ENCODE results near the gene PERP. TPM values are rescaled to one million over a fixed set of nuclear protein-coding genes. Genes with fewer than 3 reads are reported as not detected.

Gene PERP
- total RNA-seq, 1 donor from 2014 or later, result 161 TPM

DNA sequence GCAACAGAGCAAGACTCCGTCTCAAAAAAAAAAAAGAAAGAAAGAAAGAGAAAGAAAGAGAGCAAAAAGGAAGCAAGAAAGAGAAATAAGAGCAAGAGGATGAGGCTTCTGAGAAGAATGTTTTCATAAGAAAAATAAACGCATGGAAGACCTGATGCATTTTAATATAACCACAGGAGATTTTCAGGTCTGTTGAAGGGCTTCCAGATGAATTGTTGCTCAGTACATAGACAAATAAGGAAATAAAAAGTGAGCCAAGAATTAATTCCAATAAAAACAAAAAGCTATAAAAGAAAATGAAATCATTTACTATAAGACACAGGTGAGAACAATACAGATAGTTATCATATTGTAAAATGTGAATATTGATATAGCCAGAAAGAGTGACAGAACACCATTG lies 43.5 kb downstream of the PERP start:
- no peaks in the 10 kb centered on the region for H3K36me3 ChIP-seq (ENCODE audit: control insufficient read depth, insufficient read depth, low read length)
- FAIRE-seq (no peak), DNase-seq (ENCODE audit: low read depth) (no peak)
- no peak for TF ChIP-seq CTCF (IDR thresholded peaks at IDR 0.05; ENCODE audit: insufficient read depth, low read length, severe bottlenecking)
- no peaks in the 10 kb centered on the region for H3K27me3 ChIP-seq (ENCODE audit: control insufficient read depth, insufficient read depth, low read length)
- H3K4me3 ChIP-seq (ENCODE audit: low read depth, low read length), result no peak overlapping the region

DNA sequence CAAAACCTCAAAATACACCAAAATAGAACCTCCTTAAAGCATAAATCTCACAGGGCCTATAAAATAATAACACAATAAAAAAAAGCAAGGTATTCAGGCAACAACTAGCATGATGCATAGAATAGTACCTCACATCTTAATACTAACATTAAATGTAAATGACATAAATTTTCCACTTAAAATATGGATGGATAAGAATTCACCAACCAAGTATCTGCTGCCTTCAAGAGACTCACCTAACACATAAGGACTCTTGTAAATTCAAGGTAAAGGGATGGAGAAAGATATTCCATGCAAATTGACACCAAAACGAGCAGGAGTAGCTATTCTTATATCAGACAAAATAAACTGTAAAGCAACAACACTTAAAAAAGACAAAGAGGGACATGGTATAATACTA lies 52.2 kb downstream of the PERP start:
- H3K4me3 ChIP-seq (ENCODE audit: low read depth, low read length), result no peak overlapping the region
- H3K36me3 ChIP-seq (ENCODE audit: control insufficient read depth, insufficient read depth, low read length), result no peaks in the 10 kb centered on the region
- DNase-seq (ENCODE audit: low read depth), result no peak
- no peak for TF ChIP-seq CTCF (IDR thresholded peaks at IDR 0.05; ENCODE audit: insufficient read depth, low read length, severe bottlenecking)
- no peak for FAIRE-seq
- no peaks in the 10 kb centered on the region for H3K27me3 ChIP-seq (ENCODE audit: control insufficient read depth, insufficient read depth, low read length)

DNA sequence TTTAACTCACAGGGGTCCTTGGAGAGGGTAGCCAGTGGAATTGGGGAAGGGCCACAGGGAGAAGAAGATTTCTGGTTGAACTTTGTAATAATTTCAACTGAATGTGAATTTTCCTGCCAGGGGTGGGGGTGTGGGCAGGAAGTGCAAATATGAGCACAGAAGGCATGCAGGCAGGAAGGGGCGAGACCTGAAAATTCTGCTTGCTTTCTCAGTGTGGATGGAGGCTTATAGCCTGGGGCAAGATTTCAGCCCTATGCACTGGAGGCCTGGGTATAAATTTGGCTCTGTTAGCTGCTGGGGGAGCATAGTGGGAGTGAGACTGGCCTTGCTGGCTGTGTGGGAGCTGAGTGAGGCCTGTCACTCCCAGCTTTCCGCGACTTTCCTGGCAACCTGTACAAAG lies 54.4 kb downstream of the PERP start:
- Histone ChIP-seq H3K27me3 (ENCODE audit: control insufficient read depth, insufficient read depth, low read length) (no peaks in the 10 kb centered on the region), H3K4me3 (ENCODE audit: low read depth, low read length) (no peak overlapping the region), H3K36me3 (ENCODE audit: control insufficient read depth, insufficient read depth, low read length) (no peaks in the 10 kb centered on the region)
- FAIRE-seq (no peak), DNase-seq (ENCODE audit: low read depth) (peak; percentile 49)
- no peak for TF ChIP-seq CTCF (IDR thresholded peaks at IDR 0.05; ENCODE audit: insufficient read depth, low read length, severe bottlenecking)

DNA sequence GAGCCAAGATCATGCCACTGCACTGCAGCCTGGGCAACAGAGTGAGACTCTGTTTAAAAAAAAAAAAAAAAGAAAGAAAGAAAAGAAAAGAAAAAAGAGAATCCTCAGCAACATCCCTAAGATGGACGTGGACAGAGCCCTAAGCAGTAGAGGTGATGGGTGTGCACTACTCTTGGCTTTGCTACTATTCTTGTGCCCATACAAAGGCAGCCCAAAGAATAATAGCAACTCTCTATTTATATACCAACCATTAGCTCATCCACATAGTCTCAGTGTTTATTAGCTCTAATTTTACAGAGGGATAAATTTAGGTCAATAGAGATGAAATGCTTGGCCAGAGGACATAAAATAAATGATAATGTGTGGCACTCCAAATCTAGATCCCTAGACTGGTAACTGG lies 62.2 kb downstream of the PERP start:
- FAIRE-seq, result no peak
- H3K36me3 ChIP-seq (ENCODE audit: control insufficient read depth, insufficient read depth, low read length), result no peaks in the 10 kb centered on the region

DNA sequence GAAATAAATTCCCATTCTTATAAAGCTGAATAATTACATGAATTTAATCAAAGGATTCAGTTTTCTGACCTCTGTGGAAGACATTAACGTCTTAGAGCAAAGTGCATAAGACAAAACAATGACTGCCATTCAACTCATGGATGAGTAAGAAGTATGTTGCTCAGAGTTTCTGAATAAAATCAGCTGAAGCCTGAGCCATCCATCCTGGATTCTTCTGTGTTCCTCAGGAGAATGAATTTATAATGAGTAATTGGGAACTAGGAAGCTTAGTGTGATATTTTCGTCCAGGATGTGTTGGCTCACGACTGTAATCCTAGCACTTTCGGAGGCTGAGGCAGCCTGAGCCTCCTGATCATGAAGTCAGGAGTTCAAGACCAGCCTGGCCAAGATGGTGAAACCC lies 62.8 kb downstream of the PERP start:
- no peaks in the 10 kb centered on the region for H3K36me3 ChIP-seq (ENCODE audit: control insufficient read depth, insufficient read depth, low read length)
- DNase-seq (ENCODE audit: low read depth) (peak; percentile 96), FAIRE-seq (no peak)
- TF ChIP-seq CTCF (IDR thresholded peaks at IDR 0.05; ENCODE audit: insufficient read depth, low read length, severe bottlenecking), result no peak
- no peak overlapping the region for H3K4me3 ChIP-seq (ENCODE audit: low read depth, low read length)
- no peaks in the 10 kb centered on the region for H3K27me3 ChIP-seq (ENCODE audit: control insufficient read depth, insufficient read depth, low read length)

More for the DNA sequence above, 62.2 kb downstream of the PERP start:
- Histone ChIP-seq H3K27me3 (ENCODE audit: control insufficient read depth, insufficient read depth, low read length) (no peaks in the 10 kb centered on the region), H3K4me3 (ENCODE audit: low read depth, low read length) (no peak overlapping the region)
- no peak for DNase-seq (ENCODE audit: low read depth)
- TF ChIP-seq CTCF (IDR thresholded peaks at IDR 0.05; ENCODE audit: insufficient read depth, low read length, severe bottlenecking), result no peak

Other genes with a start within 250 kb of the PERP start
- gene TNFAIP3, start 240.2 kb downstream of the PERP start, total RNA-seq, result 2.1 and 3.2 TPM in 2 replicates
- gene ARFGEF3, start 54.5 kb upstream of the PERP start, total RNA-seq, result 10.3 and 14.2 TPM in 2 replicates
- gene PBOV1, start 111.1 kb upstream of the PERP start, total RNA-seq, result not detected in 2 replicates

Measured in bronchial epithelial cell (primary cell).